ENCODE measurements around the gene NTN1. TPM values are rescaled to one million over a fixed set of nuclear protein-coding genes. Genes with fewer than 3 reads are reported as not detected.

NTN1 gene
- total RNA-seq, 2 donors from 2014 or later = 3.6 to 4.0 TPM

- H3K36me3 ChIP-seq (replicated peaks in 1 of 2; ENCODE audit: insufficient read depth in 1 of 2, low read depth in 2 of 2) = no peaks in the 10 kb centered on the region
- H3K4me3 ChIP-seq = no peak overlapping the region
- DNase-seq = no peak
- H3K27me3 ChIP-seq = no peaks in the 10 kb centered on the region
- H3K27ac ChIP-seq = no peak overlapping the region
- WGBS, 2 donors = 39 to 47% methylated on average over 2 of the region's 2 CpGs
- intact Hi-C loops (cut with DNase I) = no loop called here
- H3K9me3 ChIP-seq = no peaks in the 10 kb centered on the region
- no peak for ATAC-seq
- H3K4me1 ChIP-seq = peaks cover 2% of the 10 kb centered on the region
- TF ChIP-seq POLR2A (IDR thresholded peaks at IDR 0.05) = no peak
- TF ChIP-seq, protein P1, sequence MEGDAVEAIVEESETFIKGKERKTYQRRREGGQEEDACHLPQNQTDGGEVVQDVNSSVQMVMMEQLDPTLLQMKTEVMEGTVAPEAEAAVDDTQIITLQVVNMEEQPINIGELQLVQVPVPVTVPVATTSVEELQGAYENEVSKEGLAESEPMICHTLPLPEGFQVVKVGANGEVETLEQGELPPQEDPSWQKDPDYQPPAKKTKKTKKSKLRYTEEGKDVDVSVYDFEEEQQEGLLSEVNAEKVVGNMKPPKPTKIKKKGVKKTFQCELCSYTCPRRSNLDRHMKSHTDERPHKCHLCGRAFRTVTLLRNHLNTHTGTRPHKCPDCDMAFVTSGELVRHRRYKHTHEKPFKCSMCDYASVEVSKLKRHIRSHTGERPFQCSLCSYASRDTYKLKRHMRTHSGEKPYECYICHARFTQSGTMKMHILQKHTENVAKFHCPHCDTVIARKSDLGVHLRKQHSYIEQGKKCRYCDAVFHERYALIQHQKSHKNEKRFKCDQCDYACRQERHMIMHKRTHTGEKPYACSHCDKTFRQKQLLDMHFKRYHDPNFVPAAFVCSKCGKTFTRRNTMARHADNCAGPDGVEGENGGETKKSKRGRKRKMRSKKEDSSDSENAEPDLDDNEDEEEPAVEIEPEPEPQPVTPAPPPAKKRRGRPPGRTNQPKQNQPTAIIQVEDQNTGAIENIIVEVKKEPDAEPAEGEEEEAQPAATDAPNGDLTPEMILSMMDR (IDR thresholded peaks at IDR 0.05) = no peak
Measured at GRCh38 chr17:9139695-9140094, 118.4 kb downstream of the NTN1 start.

GRCh38 chr17:9140550-9141424 lies 119.5 kb downstream of the NTN1 start:
- H3K27me3 ChIP-seq = no peaks in the 10 kb centered on the region
- intact Hi-C loops (cut with DNase I) = no loop called here
- no peaks in the 10 kb centered on the region for H3K9me3 ChIP-seq
- peaks cover 6% of the 10 kb centered on the region for H3K4me1 ChIP-seq
- no peak for TF ChIP-seq POLR2A (IDR thresholded peaks at IDR 0.05)
- TF ChIP-seq, protein P1 (IDR thresholded peaks at IDR 0.05) = no peak
- no peak overlapping the region for H3K27ac ChIP-seq
- H3K36me3 ChIP-seq (replicated peaks in 1 of 2; ENCODE audit: insufficient read depth in 1 of 2, low read depth in 2 of 2) = no peaks in the 10 kb centered on the region
- WGBS, 2 donors = 80 to 84% methylated on average over 13 of the region's 13 CpGs
- no peak overlapping the region for H3K4me3 ChIP-seq
- ATAC-seq = no peak
- DNase-seq = no peak

- intact Hi-C loops (cut with DNase I) = no loop called here
- DNase-seq (no peak), ATAC-seq (no peak)
- WGBS, 2 donors = 81 to 91% methylated on average over 4 of the region's 4 CpGs
- Histone ChIP-seq H3K4me3 (no peak overlapping the region), H3K36me3 (replicated peaks in 1 of 2; ENCODE audit: insufficient read depth in 1 of 2, low read depth in 2 of 2) (no peaks in the 10 kb centered on the region), H3K4me1 (peaks cover 6% of the 10 kb centered on the region), H3K9me3 (no peaks in the 10 kb centered on the region), H3K27me3 (no peaks in the 10 kb centered on the region), H3K27ac (no peak overlapping the region)
- TF ChIP-seq, protein P1 (IDR thresholded peaks at IDR 0.05) = no peak
- TF ChIP-seq POLR2A (IDR thresholded peaks at IDR 0.05) = no peak
Measured at GRCh38 chr17:9141425-9141753, 120.1 kb downstream of the NTN1 start.

DNA sequence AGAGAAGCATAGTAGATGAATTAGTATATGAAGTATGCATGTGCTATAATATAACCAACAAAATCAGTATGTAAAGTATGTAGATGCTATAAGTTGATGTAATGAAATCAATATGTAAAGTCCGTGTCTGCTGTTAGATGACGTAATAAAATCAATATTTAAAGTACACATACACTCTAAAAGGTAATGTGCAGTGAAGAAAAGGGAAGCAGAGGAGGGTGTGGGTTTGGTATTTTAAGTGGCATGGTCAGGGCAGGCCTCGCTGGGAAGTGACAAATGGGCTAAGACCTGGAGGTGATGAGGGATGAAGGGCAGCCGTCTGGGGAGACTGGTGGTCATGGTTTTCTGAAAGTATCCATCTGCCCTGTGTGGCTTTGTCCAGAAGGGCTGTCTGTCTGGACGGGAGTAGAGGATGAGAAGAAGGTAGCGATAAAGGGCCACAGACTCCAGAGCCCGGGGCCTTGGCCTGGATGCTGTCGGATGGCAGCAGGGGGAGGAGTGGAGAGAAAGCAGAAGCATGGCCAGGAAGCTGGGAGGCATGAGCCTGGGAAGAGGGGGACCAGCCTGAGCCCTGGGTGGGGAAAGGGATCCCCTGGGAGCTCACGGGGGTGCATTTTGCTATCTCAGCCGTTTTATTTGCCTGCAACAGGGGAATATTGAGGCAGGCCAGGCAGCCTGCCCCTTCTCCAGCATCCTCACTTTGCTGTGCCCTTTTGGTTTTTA lies 121.6 kb downstream of the NTN1 start:
- H3K27me3 ChIP-seq = no peaks in the 10 kb centered on the region
- H3K4me3 ChIP-seq = no peak overlapping the region
- no peaks in the 10 kb centered on the region for H3K9me3 ChIP-seq
- no peak for ATAC-seq
- 62 to 63% methylated on average over 10 of the region's 10 CpGs for WGBS, 2 donors
- H3K36me3 ChIP-seq (replicated peaks in 1 of 2; ENCODE audit: insufficient read depth in 1 of 2, low read depth in 2 of 2) = no peaks in the 10 kb centered on the region
- no peak for DNase-seq
- TF ChIP-seq POLR2A (IDR thresholded peaks at IDR 0.05) = no peak
- TF ChIP-seq, protein P1 (IDR thresholded peaks at IDR 0.05) = no peak
- intact Hi-C loops (cut with DNase I) = no loop called here
- H3K4me1 ChIP-seq = peaks cover 6% of the 10 kb centered on the region
- no peak overlapping the region for H3K27ac ChIP-seq
